ENCODE measurements around the gene FAM53B. TPM values are rescaled to one million over a fixed set of nuclear protein-coding genes. Genes with fewer than 3 reads are reported as not detected.

Gene FAM53B
- total RNA-seq, 4 donors from 2014 or later: 25.2 to 43.3 (median 34.7) TPM

- Histone ChIP-seq H3K9me3 (no peaks in the 10 kb centered on the region), H3K4me1 (peaks cover 70 to 85% (median 84%) of the 10 kb centered on the region in 4 donors), H3K4me3 (peak overlapping the region; percentile 10 to 79 (median 58)), H3K27ac (replicated peaks in 1 of 4) (peak overlapping the region; percentile 89 to 90 (median 89)), H3K27me3 (no peaks in the 10 kb centered on the region), H3K36me3 (no peaks in the 10 kb centered on the region)
- no peak for DNase-seq (ENCODE audit: extremely low spot score)
- TF ChIP-seq POLR2AphosphoS5 (IDR thresholded peaks at IDR 0.05): peak in 1 of 2 donors; percentile 58
- TF ChIP-seq EP300 (IDR thresholded peaks at IDR 0.05): no peak
- TF ChIP-seq CTCF (IDR thresholded peaks at IDR 0.05): peak; percentile 85 to 94 (median 89)
- no peak for TF ChIP-seq POLR2A (IDR thresholded peaks at IDR 0.05; ENCODE audit: low read depth)
- intact Hi-C loops (cut with DNase I): loop anchor here (5.0 kb wide), 4 partner anchors 34 to 324 kb away; partner anchors contain the start of gene OAT
- WGBS: 23% methylated on average over 13 of the region's 13 CpGs
Observed at GRCh38 chr10:124741281-124741921, 2.8 kb downstream of the FAM53B start.

GRCh38 chr10:124740369-124741280 is 3.6 kb downstream of the FAM53B start:
- WGBS: 13% methylated on average over 18 of the region's 18 CpGs
- Histone ChIP-seq H3K36me3 (no peaks in the 10 kb centered on the region), H3K4me1 (peaks cover 78 to 89% (median 88%) of the 10 kb centered on the region in 4 donors), H3K4me3 (peak overlapping the region; percentile 10 to 42 (median 22)), H3K9me3 (no peaks in the 10 kb centered on the region), H3K27ac (replicated peaks in 1 of 4) (peak overlapping the region; percentile 89 to 90 (median 89)), H3K27me3 (no peaks in the 10 kb centered on the region)
- no peak for DNase-seq (ENCODE audit: extremely low spot score)
- intact Hi-C loops (cut with DNase I): loop anchor here (5.0 kb wide), 4 partner anchors 33 to 323 kb away; partner anchors contain the start of gene OAT
- TF ChIP-seq POLR2A (IDR thresholded peaks at IDR 0.05; ENCODE audit: low read depth): no peak
- TF ChIP-seq POLR2AphosphoS5 (IDR thresholded peaks at IDR 0.05): peak in 1 of 2 donors; percentile 23

- H3K27ac ChIP-seq (replicated peaks in 1 of 4): peak overlapping the region; percentile 89 to 90 (median 89)
- no peak for TF ChIP-seq POLR2A (IDR thresholded peaks at IDR 0.05; ENCODE audit: low read depth)
- no peak for TF ChIP-seq EP300 (IDR thresholded peaks at IDR 0.05)
- no peak for TF ChIP-seq POLR2AphosphoS5 (IDR thresholded peaks at IDR 0.05)
- TF ChIP-seq CTCF (IDR thresholded peaks at IDR 0.05): no peak
- no peak for DNase-seq (ENCODE audit: extremely low spot score)
- WGBS: 20% methylated on average over 7 of the region's 7 CpGs
- no peaks in the 10 kb centered on the region for H3K36me3 ChIP-seq
- H3K4me3 ChIP-seq: peak overlapping the region; percentile 10 to 42 (median 22)
- H3K9me3 ChIP-seq: no peaks in the 10 kb centered on the region
- H3K27me3 ChIP-seq: no peaks in the 10 kb centered on the region
- intact Hi-C loops (cut with DNase I): loop anchor here (5.0 kb wide), 4 partner anchors 33 to 323 kb away; partner anchors contain the start of gene OAT
- peaks cover 79 to 89% (median 88%) of the 10 kb centered on the region in 4 donors for H3K4me1 ChIP-seq
Observed at GRCh38 chr10:124739986-124740368, 4.2 kb downstream of the FAM53B start.

- H3K36me3 ChIP-seq: no peaks in the 10 kb centered on the region
- H3K27me3 ChIP-seq: no peaks in the 10 kb centered on the region
- H3K4me3 ChIP-seq: peak overlapping the region in 3 of 4 donors; percentile 10 to 25 (median 20)
- peaks cover 83 to 90% (median 90%) of the 10 kb centered on the region in 4 donors for H3K4me1 ChIP-seq
- 52% methylated on average over 13 of the region's 13 CpGs for WGBS
- H3K9me3 ChIP-seq: no peaks in the 10 kb centered on the region
- intact Hi-C loops (cut with DNase I): no loop called here
- peak overlapping the region; percentile 89 to 90 (median 89) for H3K27ac ChIP-seq (replicated peaks in 1 of 4)
- DNase-seq (ENCODE audit: extremely low spot score): peak; percentile 79
- TF ChIP-seq POLR2A (IDR thresholded peaks at IDR 0.05; ENCODE audit: low read depth): no peak
- TF ChIP-seq EP300 (IDR thresholded peaks at IDR 0.05): no peak
- TF ChIP-seq POLR2AphosphoS5 (IDR thresholded peaks at IDR 0.05): no peak
- TF ChIP-seq CTCF (IDR thresholded peaks at IDR 0.05): no peak
Observed at GRCh38 chr10:124739119-124739921, 4.9 kb downstream of the FAM53B start.

Data from esophagus muscularis mucosa (tissue), 4 donors.